Measurements from ENCODE around the gene SPACDR. TPM values are rescaled to one million over a fixed set of nuclear protein-coding genes. Genes with fewer than 3 reads are reported as not detected.

Gene SPACDR
- total RNA-seq, 1 experiment from 2014 or later = not detected

DNA sequence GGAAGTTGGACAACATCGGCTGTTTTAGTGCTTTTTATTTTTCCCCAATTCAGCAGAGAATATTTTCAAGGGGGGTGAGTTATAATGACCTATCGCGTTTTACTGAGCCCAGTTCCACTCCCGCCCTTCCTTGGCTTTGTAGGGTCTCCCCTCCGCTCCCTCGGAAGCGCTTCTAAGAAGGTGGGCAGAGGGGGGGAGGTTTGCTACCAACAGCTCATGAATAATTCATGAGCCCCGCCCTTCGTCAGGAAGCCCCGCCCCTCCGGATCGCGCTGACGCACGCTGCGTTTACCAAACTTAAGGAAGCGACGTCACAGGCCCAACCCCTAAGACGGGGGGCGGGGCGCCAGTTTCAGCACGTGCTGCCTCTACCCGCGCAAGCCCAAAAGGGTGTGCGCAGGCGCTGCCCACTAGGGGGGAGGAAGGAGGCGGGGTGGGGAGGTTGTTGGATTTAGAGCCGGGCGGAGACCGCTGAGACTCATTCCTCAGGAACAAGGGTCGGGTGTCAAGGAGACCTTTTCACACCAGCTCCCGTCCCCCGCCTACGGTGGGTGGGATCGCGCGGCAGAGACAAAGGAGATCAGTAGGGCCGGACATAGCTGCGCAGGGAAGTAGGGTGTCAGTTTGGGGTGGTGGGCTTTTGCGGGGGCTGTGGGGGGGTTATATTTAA is 35.0 kb downstream of the SPACDR start:
- Mint-ChIP-seq H3K4me1 (peaks cover 34 to 35% of the 10 kb centered on the region in 2 experiments), H3K27me3 (ENCODE audit: low read depth) (peaks cover 25% of the 10 kb centered on the region), H3K27ac (peak overlapping the region; percentile 100), H3K4me3 (peak overlapping the region; percentile 95 to 98), H3K9me3 (peaks cover 4 to 14% of the 10 kb centered on the region in 2 experiments; a peak in 3 of 5 replicates), H3K36me3 (ENCODE audit: insufficient read depth in 1 of 3, low read depth in 3 of 3) (peaks cover 28 to 37% (median 29%) of the 10 kb centered on the region in 3 experiments)
- H3K14ac ChIP-seq (ENCODE audit: insufficient read depth, low read length) = peak overlapping the region; percentile 95
- no peak overlapping the region for H3T11ph ChIP-seq (ENCODE audit: low read length)
- no peaks in the 10 kb centered on the region for H3K9me3 ChIP-seq (ENCODE audit: control insufficient read depth, low read depth, low read length)
- no peak overlapping the region for H4K5ac ChIP-seq (ENCODE audit: insufficient read length, low read depth, low read length)
- H3K79me1 ChIP-seq (ENCODE audit: insufficient read depth, low read depth, low read length, poor library complexity, severe bottlenecking) = peaks cover 3% of the 10 kb centered on the region
- H2BK120ac ChIP-seq (ENCODE audit: low read depth, low read length, poor library complexity, severe bottlenecking) = no peak overlapping the region
- H3K4me1 ChIP-seq (ENCODE audit: insufficient read depth, low read length) = no peaks in the 10 kb centered on the region
- H4K20me1 ChIP-seq (ENCODE audit: control insufficient read depth, insufficient read depth, insufficient read length) = no peaks in the 10 kb centered on the region
- no peak overlapping the region for H2BK12ac ChIP-seq (ENCODE audit: insufficient read length, low read depth, low read length)
- no peak overlapping the region for H2BK20ac ChIP-seq (ENCODE audit: low read depth, low read length, poor library complexity, severe bottlenecking)
- peak overlapping the region; percentile 97 for H3K18ac ChIP-seq (ENCODE audit: insufficient read length, low read depth, low read length)
- no peak overlapping the region for H4K8ac ChIP-seq (replicated peaks; ENCODE audit: insufficient read length, low read depth, low read length)
- H3K4me2 ChIP-seq (ENCODE audit: insufficient read depth, insufficient read length, low read length) = peak overlapping the region; percentile 68
- peaks cover 4% of the 10 kb centered on the region for H3K23me2 ChIP-seq (ENCODE audit: insufficient read length, low read depth, low read length, poor library complexity, severe bottlenecking)
- no peak overlapping the region for H3K23ac ChIP-seq (ENCODE audit: insufficient read length, low read depth, low read length)
- H2AFZ ChIP-seq (ENCODE audit: low read length) = no peak overlapping the region
- H3K27me3 ChIP-seq (ENCODE audit: insufficient read depth, low read length) = no peaks in the 10 kb centered on the region
- no peaks in the 10 kb centered on the region; the same call in 1 of the 2 replicates for H3K79me2 ChIP-seq (ENCODE audit: insufficient read depth, low read length)
- H4K91ac ChIP-seq (ENCODE audit: insufficient read length, low read depth, low read length) = no peak overlapping the region
- peak overlapping the region; percentile 68 for H3K27ac ChIP-seq (ENCODE audit: insufficient read length, low read depth, low read length)
- no peak overlapping the region for H2AK5ac ChIP-seq (ENCODE audit: insufficient read length, low read length)
- no peak overlapping the region; the same call in 1 of the 2 replicates for H3K4ac ChIP-seq (ENCODE audit: low read depth, low read length)
- TF ChIP-seq, protein P1, sequence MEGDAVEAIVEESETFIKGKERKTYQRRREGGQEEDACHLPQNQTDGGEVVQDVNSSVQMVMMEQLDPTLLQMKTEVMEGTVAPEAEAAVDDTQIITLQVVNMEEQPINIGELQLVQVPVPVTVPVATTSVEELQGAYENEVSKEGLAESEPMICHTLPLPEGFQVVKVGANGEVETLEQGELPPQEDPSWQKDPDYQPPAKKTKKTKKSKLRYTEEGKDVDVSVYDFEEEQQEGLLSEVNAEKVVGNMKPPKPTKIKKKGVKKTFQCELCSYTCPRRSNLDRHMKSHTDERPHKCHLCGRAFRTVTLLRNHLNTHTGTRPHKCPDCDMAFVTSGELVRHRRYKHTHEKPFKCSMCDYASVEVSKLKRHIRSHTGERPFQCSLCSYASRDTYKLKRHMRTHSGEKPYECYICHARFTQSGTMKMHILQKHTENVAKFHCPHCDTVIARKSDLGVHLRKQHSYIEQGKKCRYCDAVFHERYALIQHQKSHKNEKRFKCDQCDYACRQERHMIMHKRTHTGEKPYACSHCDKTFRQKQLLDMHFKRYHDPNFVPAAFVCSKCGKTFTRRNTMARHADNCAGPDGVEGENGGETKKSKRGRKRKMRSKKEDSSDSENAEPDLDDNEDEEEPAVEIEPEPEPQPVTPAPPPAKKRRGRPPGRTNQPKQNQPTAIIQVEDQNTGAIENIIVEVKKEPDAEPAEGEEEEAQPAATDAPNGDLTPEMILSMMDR (conservative IDR thresholded peaks at IDR 0.05) = no peak
- no peak overlapping the region for H3K56ac ChIP-seq (ENCODE audit: insufficient read length, low read depth, low read length)
- DNase-seq = peak; percentile 99
- no peak overlapping the region for H2BK15ac ChIP-seq (ENCODE audit: low read depth, low read length)
- WGBS (ENCODE audit: extremely low coverage, insufficient read length, low lambda C conversion rate) = no CpG with 5 or more reads among the region's 40 CpGs
- H3K9ac ChIP-seq (ENCODE audit: extremely low read depth, insufficient read length, low read length) = peak overlapping the region; percentile 86
- no peak overlapping the region for H2BK5ac ChIP-seq (ENCODE audit: insufficient read length, low read length)

Data from H9 (cell line).